ENCODE results near the gene GLIPR2. TPM values are rescaled to one million over a fixed set of nuclear protein-coding genes. Genes with fewer than 3 reads are reported as not detected.

GLIPR2 gene
- total RNA-seq, 2 donors from 2014 or later: 38.6 to 54.2 TPM

DNA sequence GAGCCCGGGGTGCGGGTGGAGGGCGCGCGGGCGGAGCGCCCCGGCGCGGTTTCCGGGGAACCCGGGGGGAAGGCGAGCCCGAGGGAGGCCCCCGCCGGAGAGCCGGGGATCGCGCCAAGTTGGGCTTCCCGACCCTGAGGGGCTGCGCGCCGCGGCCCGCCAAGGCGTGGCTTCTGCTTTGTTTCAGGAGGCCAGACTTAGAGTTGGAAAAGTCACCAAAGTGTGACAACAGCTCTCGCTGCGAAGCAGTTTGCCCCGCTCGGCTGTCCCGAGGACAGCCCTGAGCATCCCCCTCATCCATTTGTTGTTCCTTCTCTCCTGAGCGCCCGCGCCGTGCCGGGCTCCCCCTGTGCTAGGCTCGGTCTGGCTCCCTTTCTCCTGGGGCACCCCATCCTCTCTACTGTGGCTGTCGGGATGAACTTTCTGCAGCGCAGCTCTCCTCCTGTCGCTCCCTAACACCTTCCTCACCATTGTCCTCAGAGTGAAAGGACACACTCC lies 410 bp downstream of the GLIPR2 start:
- H3K9me3 ChIP-seq (ENCODE audit: control insufficient read depth, low read length): no peaks in the 10 kb centered on the region
- H3K36me3 ChIP-seq (ENCODE audit: control insufficient read depth, insufficient read depth, low read length): no peaks in the 10 kb centered on the region
- no peak overlapping the region for H3K27ac ChIP-seq (ENCODE audit: low read depth, low read length)
- TF ChIP-seq, protein P1, sequence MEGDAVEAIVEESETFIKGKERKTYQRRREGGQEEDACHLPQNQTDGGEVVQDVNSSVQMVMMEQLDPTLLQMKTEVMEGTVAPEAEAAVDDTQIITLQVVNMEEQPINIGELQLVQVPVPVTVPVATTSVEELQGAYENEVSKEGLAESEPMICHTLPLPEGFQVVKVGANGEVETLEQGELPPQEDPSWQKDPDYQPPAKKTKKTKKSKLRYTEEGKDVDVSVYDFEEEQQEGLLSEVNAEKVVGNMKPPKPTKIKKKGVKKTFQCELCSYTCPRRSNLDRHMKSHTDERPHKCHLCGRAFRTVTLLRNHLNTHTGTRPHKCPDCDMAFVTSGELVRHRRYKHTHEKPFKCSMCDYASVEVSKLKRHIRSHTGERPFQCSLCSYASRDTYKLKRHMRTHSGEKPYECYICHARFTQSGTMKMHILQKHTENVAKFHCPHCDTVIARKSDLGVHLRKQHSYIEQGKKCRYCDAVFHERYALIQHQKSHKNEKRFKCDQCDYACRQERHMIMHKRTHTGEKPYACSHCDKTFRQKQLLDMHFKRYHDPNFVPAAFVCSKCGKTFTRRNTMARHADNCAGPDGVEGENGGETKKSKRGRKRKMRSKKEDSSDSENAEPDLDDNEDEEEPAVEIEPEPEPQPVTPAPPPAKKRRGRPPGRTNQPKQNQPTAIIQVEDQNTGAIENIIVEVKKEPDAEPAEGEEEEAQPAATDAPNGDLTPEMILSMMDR (conservative IDR thresholded peaks at IDR 0.05): no peak
- 1% methylated on average over 21 to 40 of the region's 40 CpGs for WGBS, 2 experiments (ENCODE audit: insufficient coverage in 1 of 2, insufficient read length in 1 of 2)
- Mint-ChIP-seq H3K9me3 (no peaks in the 10 kb centered on the region), H3K4me3 (peak overlapping the region; percentile 70), H3K4me1 (peaks cover 27% of the 10 kb centered on the region), H3K27ac (peak overlapping the region; percentile 23), H3K36me3 (ENCODE audit: low read depth) (no peaks in the 10 kb centered on the region), H3K27me3 (ENCODE audit: insufficient read depth) (peaks cover 66% of the 10 kb centered on the region)
- H3K27me3 ChIP-seq (ENCODE audit: control insufficient read depth, insufficient read depth, low read length, poor library complexity, severe bottlenecking): peaks cover 16% of the 10 kb centered on the region
- H3K9ac ChIP-seq (ENCODE audit: extremely low read depth, low read length, poor library complexity, severe bottlenecking): peak overlapping the region; percentile 66
- no peaks in the 10 kb centered on the region for H3K4me1 ChIP-seq (ENCODE audit: control insufficient read depth, insufficient read depth, low read length)
- peak; percentile 71 for DNase-seq
- H3K4me3 ChIP-seq (ENCODE audit: low read length): peak overlapping the region; percentile 91

DNA sequence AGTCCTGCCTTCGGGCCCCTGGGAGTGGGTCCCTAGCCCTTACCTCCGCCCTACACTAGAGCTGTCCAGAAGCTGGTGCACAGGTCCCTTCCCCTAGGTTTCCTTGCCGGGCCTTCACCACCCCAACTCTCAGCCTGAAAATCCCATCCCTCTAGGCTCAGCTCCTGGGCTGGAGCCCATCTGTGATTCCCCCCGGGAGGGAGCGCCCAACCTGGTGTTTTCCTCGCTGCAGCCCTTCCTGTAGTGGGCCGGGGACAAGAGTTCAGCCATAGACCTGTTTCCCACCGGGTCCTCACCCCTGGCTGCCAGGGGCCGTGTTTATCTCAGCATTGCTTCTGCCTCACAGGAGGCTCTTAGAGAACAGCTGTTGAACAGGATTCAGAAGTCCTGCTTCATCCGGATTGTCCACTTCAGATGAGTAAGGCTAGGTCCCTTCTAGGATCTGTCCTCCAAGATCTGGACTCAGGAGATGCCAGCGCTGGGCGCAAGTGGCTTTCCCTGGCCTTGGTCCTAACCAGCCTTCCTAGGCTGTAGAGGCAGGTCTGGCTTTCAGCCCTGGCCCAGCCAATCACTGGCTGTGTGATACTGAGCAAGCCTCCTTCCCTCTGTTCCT lies 965 bp downstream of the GLIPR2 start:
- WGBS, 2 experiments (ENCODE audit: insufficient coverage in 1 of 2, insufficient read length in 1 of 2): 42 to 59% methylated on average over 7 to 12 of the region's 12 CpGs
- H3K27ac Mint-ChIP-seq: peak overlapping the region; percentile 23
- H3K4me3 Mint-ChIP-seq: peak overlapping the region; percentile 70
- H3K9me3 ChIP-seq (ENCODE audit: control insufficient read depth, low read length): no peaks in the 10 kb centered on the region
- peak overlapping the region; percentile 66 for H3K9ac ChIP-seq (ENCODE audit: extremely low read depth, low read length, poor library complexity, severe bottlenecking)
- peak overlapping the region; percentile 91 for H3K4me3 ChIP-seq (ENCODE audit: low read length)
- no peaks in the 10 kb centered on the region for H3K36me3 Mint-ChIP-seq (ENCODE audit: low read depth)
- peaks cover 32% of the 10 kb centered on the region for H3K4me1 Mint-ChIP-seq
- TF ChIP-seq, protein P1 (conservative IDR thresholded peaks at IDR 0.05): no peak
- no peaks in the 10 kb centered on the region for H3K4me1 ChIP-seq (ENCODE audit: control insufficient read depth, insufficient read depth, low read length)
- no peaks in the 10 kb centered on the region for H3K36me3 ChIP-seq (ENCODE audit: control insufficient read depth, insufficient read depth, low read length)
- H3K27ac ChIP-seq (ENCODE audit: low read depth, low read length): no peak overlapping the region
- H3K9me3 Mint-ChIP-seq: no peaks in the 10 kb centered on the region
- peaks cover 61% of the 10 kb centered on the region for H3K27me3 Mint-ChIP-seq (ENCODE audit: insufficient read depth)
- peak; percentile 58 for DNase-seq
- H3K27me3 ChIP-seq (ENCODE audit: control insufficient read depth, insufficient read depth, low read length, poor library complexity, severe bottlenecking): peaks cover 16% of the 10 kb centered on the region

DNA sequence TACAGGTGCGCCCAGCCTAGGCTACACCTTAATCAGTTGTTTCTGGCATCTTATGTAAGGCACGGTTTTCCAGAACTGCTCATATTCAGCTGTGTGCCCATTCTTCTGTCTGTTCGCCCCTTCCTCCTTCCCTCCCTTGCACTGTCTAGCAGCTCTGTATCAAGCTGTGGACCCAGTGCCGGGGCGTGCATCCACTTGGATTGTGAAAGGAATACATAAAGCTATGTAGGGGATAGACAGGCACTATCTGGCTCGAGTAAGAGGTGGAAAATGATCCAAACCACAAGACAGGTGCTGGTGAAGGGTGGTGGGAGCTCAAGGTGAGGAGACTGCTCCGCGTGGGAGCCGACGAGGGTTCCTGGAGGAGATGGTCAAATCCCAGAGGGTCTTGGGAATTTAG lies 2.0 kb downstream of the GLIPR2 start:
- H3K4me3 ChIP-seq (ENCODE audit: low read length): no peak overlapping the region
- Mint-ChIP-seq H3K4me3 (no peak overlapping the region), H3K9me3 (no peaks in the 10 kb centered on the region), H3K36me3 (ENCODE audit: low read depth) (peaks cover under 1% of the 10 kb centered on the region), H3K4me1 (peaks cover 35% of the 10 kb centered on the region), H3K27ac (no peak overlapping the region), H3K27me3 (ENCODE audit: insufficient read depth) (peaks cover 53% of the 10 kb centered on the region)
- H3K9ac ChIP-seq (ENCODE audit: extremely low read depth, low read length, poor library complexity, severe bottlenecking): no peak overlapping the region
- H3K9me3 ChIP-seq (ENCODE audit: control insufficient read depth, low read length): no peaks in the 10 kb centered on the region
- peak; percentile 20 for DNase-seq
- WGBS, 2 experiments (ENCODE audit: insufficient coverage in 1 of 2, insufficient read length in 1 of 2): 94 to 96% methylated on average over 10 of the region's 10 CpGs
- no peak overlapping the region for H3K27ac ChIP-seq (ENCODE audit: low read depth, low read length)
- TF ChIP-seq, protein P1 (conservative IDR thresholded peaks at IDR 0.05): no peak
- peaks cover 16% of the 10 kb centered on the region for H3K27me3 ChIP-seq (ENCODE audit: control insufficient read depth, insufficient read depth, low read length, poor library complexity, severe bottlenecking)
- H3K4me1 ChIP-seq (ENCODE audit: control insufficient read depth, insufficient read depth, low read length): no peaks in the 10 kb centered on the region
- H3K36me3 ChIP-seq (ENCODE audit: control insufficient read depth, insufficient read depth, low read length): peaks cover 1% of the 10 kb centered on the region
